Activated CD4-positive, alpha-beta T cell treated with anti-CD3 and anti-CD28 coated beads for 24 hours (primary cell): ENCODE measurements around the gene IRGM.

ENCODE experiments used
- DNase-seq, 2 donors: peaks; one replicate each; pipeline ENCODE4 v3.0.0-alpha.2; 2020; ENCODE audit warnings: low read depth in 2 of 2

The IRGM gene

DNA sequence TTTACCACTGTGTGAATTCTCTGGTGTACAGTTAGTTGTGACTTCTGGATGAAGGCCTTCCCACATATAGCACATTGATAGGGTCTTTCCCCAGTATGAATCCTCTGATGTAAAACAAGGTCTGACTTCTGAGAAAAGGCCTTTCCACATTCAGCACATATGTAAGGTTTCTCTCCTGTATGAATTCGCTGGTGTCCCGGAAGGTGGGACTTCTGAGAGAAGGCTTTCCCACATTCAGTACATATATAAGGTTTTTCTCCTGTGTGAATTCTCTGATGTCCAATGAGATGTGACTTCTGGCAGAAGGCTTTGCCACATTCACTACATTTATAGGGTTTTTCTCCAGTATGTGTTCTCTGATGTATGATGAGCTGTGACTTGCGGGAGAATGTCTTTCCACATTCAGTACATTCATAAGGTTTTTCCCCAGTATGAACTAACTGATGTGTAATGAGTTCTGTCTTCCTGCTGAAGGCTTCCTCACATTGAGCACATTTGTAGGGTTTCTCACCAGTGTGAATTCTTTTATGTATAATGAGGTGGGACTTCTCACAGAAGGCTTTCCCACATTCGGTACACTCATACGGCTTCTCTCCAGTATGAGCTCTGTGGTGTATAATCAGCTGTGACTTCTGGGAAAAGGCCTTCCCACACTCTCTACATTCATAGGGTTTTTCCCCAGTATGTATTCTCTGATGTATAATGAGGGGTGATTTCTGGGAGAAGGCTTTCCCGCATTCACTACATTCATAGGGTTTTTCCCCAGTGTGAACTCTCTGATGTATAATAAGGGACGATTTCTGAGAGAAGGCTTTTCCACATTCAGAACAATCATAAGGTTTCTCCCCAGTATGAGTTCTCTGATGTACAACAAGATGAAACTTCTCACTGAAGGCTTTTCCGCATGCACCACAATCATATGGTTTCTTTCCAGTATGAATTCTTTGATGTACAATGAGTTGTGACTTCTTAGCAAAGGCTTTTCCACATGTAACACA is 49.4 kb downstream of the IRGM start:
- DNase-seq = no peak
